ENCODE data around the gene INPP5A.

The INPP5A gene

GRCh38 chr10:132743925-132744490, 206.4 kb downstream of the INPP5A start:
- no peak overlapping the region for H3K4me3 ChIP-seq (ENCODE audit: low read length in 2 of 2)
- no peak overlapping the region for H3K9ac ChIP-seq (ENCODE audit: low read depth in 1 of 2, low read length in 2 of 2)
- peaks cover 9 to 18% of the 10 kb centered on the region in 2 donors for H3K4me1 ChIP-seq (ENCODE audit: control insufficient read depth in 2 of 2, insufficient read depth in 2 of 2, low read length in 2 of 2)
- no peaks in the 10 kb centered on the region for H3K9me3 ChIP-seq (ENCODE audit: control insufficient read depth in 2 of 2, low read length in 2 of 2)
- no peaks in the 10 kb centered on the region for H3K36me3 ChIP-seq (ENCODE audit: control insufficient read depth in 2 of 2, insufficient read depth in 2 of 2, low read length in 2 of 2)
- H3K27ac ChIP-seq (ENCODE audit: low read depth in 2 of 2, low read length in 2 of 2) = no peak overlapping the region
- H3K27me3 ChIP-seq (ENCODE audit: control insufficient read depth in 2 of 2, insufficient read depth in 2 of 2, low read length in 2 of 2) = no peaks in the 10 kb centered on the region

GRCh38 chr10:132744839-132745238, 207.3 kb downstream of the INPP5A start:
- Histone ChIP-seq H3K4me3 (ENCODE audit: low read length in 2 of 2) (no peak overlapping the region), H3K9me3 (ENCODE audit: control insufficient read depth in 2 of 2, low read length in 2 of 2) (no peaks in the 10 kb centered on the region), H3K9ac (ENCODE audit: low read depth in 1 of 2, low read length in 2 of 2) (no peak overlapping the region), H3K27ac (ENCODE audit: low read depth in 2 of 2, low read length in 2 of 2) (no peak overlapping the region), H3K36me3 (ENCODE audit: control insufficient read depth in 2 of 2, insufficient read depth in 2 of 2, low read length in 2 of 2) (peaks cover 0 to 3% of the 10 kb centered on the region in 2 donors), H3K4me1 (ENCODE audit: control insufficient read depth in 2 of 2, insufficient read depth in 2 of 2, low read length in 2 of 2) (peaks cover 9 to 18% of the 10 kb centered on the region in 2 donors), H3K27me3 (ENCODE audit: control insufficient read depth in 2 of 2, insufficient read depth in 2 of 2, low read length in 2 of 2) (no peaks in the 10 kb centered on the region)

- Histone ChIP-seq H3K4me3 (ENCODE audit: low read length in 2 of 2) (no peak overlapping the region), H3K36me3 (ENCODE audit: control insufficient read depth in 2 of 2, insufficient read depth in 2 of 2, low read length in 2 of 2) (peaks cover 2 to 7% of the 10 kb centered on the region in 2 donors), H3K27ac (ENCODE audit: low read depth in 2 of 2, low read length in 2 of 2) (no peak overlapping the region), H3K9me3 (ENCODE audit: control insufficient read depth in 2 of 2, low read length in 2 of 2) (no peaks in the 10 kb centered on the region), H3K9ac (ENCODE audit: low read depth in 1 of 2, low read length in 2 of 2) (no peak overlapping the region), H3K27me3 (ENCODE audit: control insufficient read depth in 2 of 2, insufficient read depth in 2 of 2, low read length in 2 of 2) (no peaks in the 10 kb centered on the region), H3K4me1 (ENCODE audit: control insufficient read depth in 2 of 2, insufficient read depth in 2 of 2, low read length in 2 of 2) (peaks cover 4 to 14% of the 10 kb centered on the region in 2 donors)
Observed at GRCh38 chr10:132745511-132745910, 207.9 kb downstream of the INPP5A start.

GRCh38 chr10:132745971-132746370, 208.4 kb downstream of the INPP5A start:
- Histone ChIP-seq H3K9me3 (ENCODE audit: control insufficient read depth in 2 of 2, low read length in 2 of 2) (no peaks in the 10 kb centered on the region), H3K4me3 (ENCODE audit: low read length in 2 of 2) (no peak overlapping the region), H3K4me1 (ENCODE audit: control insufficient read depth in 2 of 2, insufficient read depth in 2 of 2, low read length in 2 of 2) (peaks cover 3 to 10% of the 10 kb centered on the region in 2 donors), H3K9ac (ENCODE audit: low read depth in 1 of 2, low read length in 2 of 2) (no peak overlapping the region), H3K27me3 (ENCODE audit: control insufficient read depth in 2 of 2, insufficient read depth in 2 of 2, low read length in 2 of 2) (no peaks in the 10 kb centered on the region), H3K36me3 (ENCODE audit: control insufficient read depth in 2 of 2, insufficient read depth in 2 of 2, low read length in 2 of 2) (peaks cover 2 to 7% of the 10 kb centered on the region in 2 donors), H3K27ac (ENCODE audit: low read depth in 2 of 2, low read length in 2 of 2) (no peak overlapping the region)

GRCh38 chr10:132746386-132746785, 208.8 kb downstream of the INPP5A start:
- peaks cover 2 to 7% of the 10 kb centered on the region in 2 donors for H3K36me3 ChIP-seq (ENCODE audit: control insufficient read depth in 2 of 2, insufficient read depth in 2 of 2, low read length in 2 of 2)
- peaks cover 0 to 6% of the 10 kb centered on the region in 2 donors for H3K4me1 ChIP-seq (ENCODE audit: control insufficient read depth in 2 of 2, insufficient read depth in 2 of 2, low read length in 2 of 2)
- H3K27me3 ChIP-seq (ENCODE audit: control insufficient read depth in 2 of 2, insufficient read depth in 2 of 2, low read length in 2 of 2) = no peaks in the 10 kb centered on the region
- no peak overlapping the region for H3K27ac ChIP-seq (ENCODE audit: low read depth in 2 of 2, low read length in 2 of 2)
- no peaks in the 10 kb centered on the region for H3K9me3 ChIP-seq (ENCODE audit: control insufficient read depth in 2 of 2, low read length in 2 of 2)
- H3K4me3 ChIP-seq (ENCODE audit: low read length in 2 of 2) = no peak overlapping the region
- no peak overlapping the region for H3K9ac ChIP-seq (ENCODE audit: low read depth in 1 of 2, low read length in 2 of 2)

GRCh38 chr10:132746801-132747625, 209.4 kb downstream of the INPP5A start:
- Histone ChIP-seq H3K9me3 (ENCODE audit: control insufficient read depth in 2 of 2, low read length in 2 of 2) (no peaks in the 10 kb centered on the region), H3K9ac (ENCODE audit: low read depth in 1 of 2, low read length in 2 of 2) (no peak overlapping the region), H3K4me3 (ENCODE audit: low read length in 2 of 2) (no peak overlapping the region), H3K27me3 (ENCODE audit: control insufficient read depth in 2 of 2, insufficient read depth in 2 of 2, low read length in 2 of 2) (no peaks in the 10 kb centered on the region), H3K4me1 (ENCODE audit: control insufficient read depth in 2 of 2, insufficient read depth in 2 of 2, low read length in 2 of 2) (peaks cover 0 to under 1% of the 10 kb centered on the region in 2 donors), H3K36me3 (ENCODE audit: control insufficient read depth in 2 of 2, insufficient read depth in 2 of 2, low read length in 2 of 2) (peaks cover 2 to 7% of the 10 kb centered on the region in 2 donors), H3K27ac (ENCODE audit: low read depth in 2 of 2, low read length in 2 of 2) (no peak overlapping the region)

- Histone ChIP-seq H3K4me1 (ENCODE audit: control insufficient read depth in 2 of 2, insufficient read depth in 2 of 2, low read length in 2 of 2) (peaks cover 0 to 3% of the 10 kb centered on the region in 2 donors), H3K9ac (ENCODE audit: low read depth in 1 of 2, low read length in 2 of 2) (no peak overlapping the region), H3K36me3 (ENCODE audit: control insufficient read depth in 2 of 2, insufficient read depth in 2 of 2, low read length in 2 of 2) (peaks cover 2 to 9% of the 10 kb centered on the region in 2 donors), H3K9me3 (ENCODE audit: control insufficient read depth in 2 of 2, low read length in 2 of 2) (no peaks in the 10 kb centered on the region), H3K27ac (ENCODE audit: low read depth in 2 of 2, low read length in 2 of 2) (no peak overlapping the region), H3K4me3 (ENCODE audit: low read length in 2 of 2) (no peak overlapping the region), H3K27me3 (ENCODE audit: control insufficient read depth in 2 of 2, insufficient read depth in 2 of 2, low read length in 2 of 2) (no peaks in the 10 kb centered on the region)
Observed at GRCh38 chr10:132748135-132748534, 210.5 kb downstream of the INPP5A start.

- Histone ChIP-seq H3K9ac (ENCODE audit: low read depth in 1 of 2, low read length in 2 of 2) (no peak overlapping the region), H3K36me3 (ENCODE audit: control insufficient read depth in 2 of 2, insufficient read depth in 2 of 2, low read length in 2 of 2) (peaks cover 3 to 12% of the 10 kb centered on the region in 2 donors), H3K4me3 (ENCODE audit: low read length in 2 of 2) (no peak overlapping the region), H3K9me3 (ENCODE audit: control insufficient read depth in 2 of 2, low read length in 2 of 2) (no peaks in the 10 kb centered on the region), H3K4me1 (ENCODE audit: control insufficient read depth in 2 of 2, insufficient read depth in 2 of 2, low read length in 2 of 2) (peaks cover 0 to 4% of the 10 kb centered on the region in 2 donors), H3K27me3 (ENCODE audit: control insufficient read depth in 2 of 2, insufficient read depth in 2 of 2, low read length in 2 of 2) (no peaks in the 10 kb centered on the region), H3K27ac (ENCODE audit: low read depth in 2 of 2, low read length in 2 of 2) (no peak overlapping the region)
Observed at GRCh38 chr10:132748545-132749370, 211.2 kb downstream of the INPP5A start.

GRCh38 chr10:132749371-132749795, 211.8 kb downstream of the INPP5A start:
- no peaks in the 10 kb centered on the region for H3K9me3 ChIP-seq (ENCODE audit: control insufficient read depth in 2 of 2, low read length in 2 of 2)
- no peak overlapping the region for H3K4me3 ChIP-seq (ENCODE audit: low read length in 2 of 2)
- no peak overlapping the region for H3K9ac ChIP-seq (ENCODE audit: low read depth in 1 of 2, low read length in 2 of 2)
- H3K4me1 ChIP-seq (ENCODE audit: control insufficient read depth in 2 of 2, insufficient read depth in 2 of 2, low read length in 2 of 2) = peaks cover 0 to 4% of the 10 kb centered on the region in 2 donors
- no peaks in the 10 kb centered on the region for H3K27me3 ChIP-seq (ENCODE audit: control insufficient read depth in 2 of 2, insufficient read depth in 2 of 2, low read length in 2 of 2)
- no peak overlapping the region for H3K27ac ChIP-seq (ENCODE audit: low read depth in 2 of 2, low read length in 2 of 2)
- peaks cover 8 to 13% of the 10 kb centered on the region in 2 donors for H3K36me3 ChIP-seq (ENCODE audit: control insufficient read depth in 2 of 2, insufficient read depth in 2 of 2, low read length in 2 of 2)

GRCh38 chr10:132750936-132751335, 213.3 kb downstream of the INPP5A start:
- Histone ChIP-seq H3K9ac (ENCODE audit: low read depth in 1 of 2, low read length in 2 of 2) (no peak overlapping the region), H3K4me3 (ENCODE audit: low read length in 2 of 2) (no peak overlapping the region), H3K36me3 (ENCODE audit: control insufficient read depth in 2 of 2, insufficient read depth in 2 of 2, low read length in 2 of 2) (peaks cover 18 to 21% of the 10 kb centered on the region in 2 donors), H3K27ac (ENCODE audit: low read depth in 2 of 2, low read length in 2 of 2) (no peak overlapping the region), H3K4me1 (ENCODE audit: control insufficient read depth in 2 of 2, insufficient read depth in 2 of 2, low read length in 2 of 2) (peaks cover 0 to 4% of the 10 kb centered on the region in 2 donors), H3K9me3 (ENCODE audit: control insufficient read depth in 2 of 2, low read length in 2 of 2) (no peaks in the 10 kb centered on the region), H3K27me3 (ENCODE audit: control insufficient read depth in 2 of 2, insufficient read depth in 2 of 2, low read length in 2 of 2) (no peaks in the 10 kb centered on the region)
